Measurements from ENCODE around the gene PLXND1. TPM values are rescaled to one million over a fixed set of nuclear protein-coding genes. Genes with fewer than 3 reads are reported as not detected.

Gene PLXND1
- total RNA-seq, 1 experiment from 2014 or later = 28.5 TPM

GRCh38 chr3:129514110-129514509, 92.4 kb downstream of the PLXND1 start:
- DNase-seq (ENCODE audit: low read depth) = no peak

GRCh38 chr3:129513705-129514104, 92.8 kb downstream of the PLXND1 start:
- DNase-seq (ENCODE audit: low read depth) = no peak

- no peak for DNase-seq (ENCODE audit: low read depth)
Observed at GRCh38 chr3:129512595-129512994, 93.9 kb downstream of the PLXND1 start.

GRCh38 chr3:129507181-129507831, 99.2 kb downstream of the PLXND1 start:
- no peak for DNase-seq (ENCODE audit: low read depth)

- DNase-seq (ENCODE audit: low read depth) = no peak
Observed at GRCh38 chr3:129506231-129506742, 100.2 kb downstream of the PLXND1 start.

GRCh38 chr3:129505341-129505740, 101.1 kb downstream of the PLXND1 start:
- DNase-seq (ENCODE audit: low read depth) = no peak

Small RNAs within 50 kb of the gene (small RNA-seq; reads per million reads assigned to genes)
- gene RN7SL752P = not detected

Other genes starting within 250 kb of the PLXND1 start
- gene EFCAB12, start 178.0 kb downstream of the PLXND1 start, total RNA-seq (2014; rRNA removed; shearing (Covaris generic)) = not detected in 2 replicates
- gene MBD4, start 166.7 kb downstream of the PLXND1 start, total RNA-seq (2014; rRNA removed; shearing (Covaris generic)) = 26.0 and 35.7 TPM in 2 replicates
- 12.2 and 14.6 TPM in 2 replicates for gene IFT122, start 166.5 kb downstream of the PLXND1 start, total RNA-seq (2014; rRNA removed; shearing (Covaris generic))
- gene RHO, start 78.0 kb downstream of the PLXND1 start, total RNA-seq (2014; rRNA removed; shearing (Covaris generic)) = not detected in 2 replicates
- gene H1-8, start 63.5 kb downstream of the PLXND1 start, total RNA-seq (2014; rRNA removed; shearing (Covaris generic)) = not detected in 2 replicates

All from HT1080 (cell line).